OCI-LY3 (cell line): ENCODE data around the gene TYMP.

ENCODE experiments used
- EZH2phosphoT487 ChIP-seq: fragments of 200-600 bp; shearing (Covaris generic); IDR thresholded peaks from 2 replicates; pipeline ENCODE4 v1.6.1; 2018; ENCODE audit warnings: antibody characterized with exemption, mixed run types, low read depth
- TF ChIP-seq, protein P1 (sequence below): fragments of 200-600, 300-600 bp; sonication (generic); IDR thresholded peaks from 2 replicates; pipeline ENCODE4 v1.5.1; 2014; ENCODE audit warnings: antibody characterized with exemption, low read length, low read depth

DNA sequence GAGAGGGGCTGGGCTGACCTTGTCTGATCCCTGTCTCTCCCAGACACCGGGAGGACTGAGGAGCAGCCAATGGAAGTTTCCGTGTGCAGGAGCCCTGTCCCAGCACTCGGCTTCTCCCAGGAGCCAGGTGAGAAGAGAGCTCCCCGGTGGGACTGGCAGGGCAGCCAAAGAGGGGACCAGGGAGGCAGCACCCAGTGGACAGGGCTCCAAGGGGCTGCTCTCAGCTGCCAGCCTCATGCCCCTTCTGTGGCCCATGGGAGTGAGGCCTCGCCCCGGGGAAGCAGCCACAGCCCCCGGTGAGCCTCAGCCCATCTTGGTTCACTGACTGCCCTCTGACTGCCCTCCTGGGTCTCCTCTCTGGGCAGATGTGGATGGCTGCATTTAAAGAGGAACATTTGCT is 11.2 kb downstream of the TYMP start:
- TF ChIP-seq, protein P1, sequence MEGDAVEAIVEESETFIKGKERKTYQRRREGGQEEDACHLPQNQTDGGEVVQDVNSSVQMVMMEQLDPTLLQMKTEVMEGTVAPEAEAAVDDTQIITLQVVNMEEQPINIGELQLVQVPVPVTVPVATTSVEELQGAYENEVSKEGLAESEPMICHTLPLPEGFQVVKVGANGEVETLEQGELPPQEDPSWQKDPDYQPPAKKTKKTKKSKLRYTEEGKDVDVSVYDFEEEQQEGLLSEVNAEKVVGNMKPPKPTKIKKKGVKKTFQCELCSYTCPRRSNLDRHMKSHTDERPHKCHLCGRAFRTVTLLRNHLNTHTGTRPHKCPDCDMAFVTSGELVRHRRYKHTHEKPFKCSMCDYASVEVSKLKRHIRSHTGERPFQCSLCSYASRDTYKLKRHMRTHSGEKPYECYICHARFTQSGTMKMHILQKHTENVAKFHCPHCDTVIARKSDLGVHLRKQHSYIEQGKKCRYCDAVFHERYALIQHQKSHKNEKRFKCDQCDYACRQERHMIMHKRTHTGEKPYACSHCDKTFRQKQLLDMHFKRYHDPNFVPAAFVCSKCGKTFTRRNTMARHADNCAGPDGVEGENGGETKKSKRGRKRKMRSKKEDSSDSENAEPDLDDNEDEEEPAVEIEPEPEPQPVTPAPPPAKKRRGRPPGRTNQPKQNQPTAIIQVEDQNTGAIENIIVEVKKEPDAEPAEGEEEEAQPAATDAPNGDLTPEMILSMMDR, result no peak
- TF ChIP-seq EZH2phosphoT487, result no peak
